Measurements from ENCODE around the gene ZBTB5.
"Not testable (repeated sequence)": the region's sequence is repeated elsewhere in the genome, so short reads cannot be mapped to it uniquely, and the experiment has no call there.

ZBTB5 gene, protein sequence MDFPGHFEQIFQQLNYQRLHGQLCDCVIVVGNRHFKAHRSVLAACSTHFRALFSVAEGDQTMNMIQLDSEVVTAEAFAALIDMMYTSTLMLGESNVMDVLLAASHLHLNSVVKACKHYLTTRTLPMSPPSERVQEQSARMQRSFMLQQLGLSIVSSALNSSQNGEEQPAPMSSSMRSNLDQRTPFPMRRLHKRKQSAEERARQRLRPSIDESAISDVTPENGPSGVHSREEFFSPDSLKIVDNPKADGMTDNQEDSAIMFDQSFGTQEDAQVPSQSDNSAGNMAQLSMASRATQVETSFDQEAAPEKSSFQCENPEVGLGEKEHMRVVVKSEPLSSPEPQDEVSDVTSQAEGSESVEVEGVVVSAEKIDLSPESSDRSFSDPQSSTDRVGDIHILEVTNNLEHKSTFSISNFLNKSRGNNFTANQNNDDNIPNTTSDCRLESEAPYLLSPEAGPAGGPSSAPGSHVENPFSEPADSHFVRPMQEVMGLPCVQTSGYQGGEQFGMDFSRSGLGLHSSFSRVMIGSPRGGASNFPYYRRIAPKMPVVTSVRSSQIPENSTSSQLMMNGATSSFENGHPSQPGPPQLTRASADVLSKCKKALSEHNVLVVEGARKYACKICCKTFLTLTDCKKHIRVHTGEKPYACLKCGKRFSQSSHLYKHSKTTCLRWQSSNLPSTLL

DNA sequence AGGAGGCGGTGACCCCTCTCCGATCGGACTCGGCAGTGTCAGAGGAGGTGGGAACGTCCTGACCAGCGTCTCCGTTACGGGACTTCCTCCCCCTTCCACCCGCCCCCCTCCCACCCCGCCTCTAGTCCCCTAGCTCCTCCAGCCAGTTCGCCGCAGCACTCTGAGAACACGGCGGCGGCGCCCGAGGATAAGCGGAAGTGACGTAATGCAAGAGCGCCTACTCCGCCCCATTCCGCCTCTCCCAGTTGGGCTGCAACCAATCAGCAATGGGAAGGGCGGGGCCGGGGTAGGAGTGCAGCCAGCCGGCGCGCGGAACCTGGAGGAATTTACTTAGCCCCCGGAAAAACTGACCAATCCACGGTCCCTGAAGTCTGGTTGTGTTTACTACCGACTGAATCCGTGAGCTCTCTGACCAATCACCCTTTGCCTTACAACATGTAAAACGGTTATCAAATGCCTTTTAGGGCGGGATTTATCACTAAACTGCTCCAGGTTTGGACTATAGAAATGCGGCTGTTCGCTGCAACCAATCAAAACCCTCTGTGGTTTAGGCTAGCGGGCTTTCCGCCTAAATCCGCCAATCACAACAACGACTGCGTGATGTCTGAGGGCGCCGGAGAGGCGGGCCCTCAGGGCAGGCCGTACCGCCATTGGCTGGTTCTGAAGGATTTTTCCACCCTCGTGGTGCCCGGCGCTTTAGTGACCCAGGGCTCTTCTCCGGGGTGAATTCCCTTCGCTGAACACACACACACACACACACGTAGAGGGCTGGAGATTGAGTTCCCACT, at the start of gene ZBTB5:
ZBTB5 (minus strand) TSS at position 202 of the 788 bp plus-strand sequence. CDS start 22,899 bp downstream, outside the sequence.
- DNase-seq (ENCODE audit: low read depth in 2 of 3, low spot score in 2 of 3), result peak; percentile 55 to 96 (median 93)

DNA sequence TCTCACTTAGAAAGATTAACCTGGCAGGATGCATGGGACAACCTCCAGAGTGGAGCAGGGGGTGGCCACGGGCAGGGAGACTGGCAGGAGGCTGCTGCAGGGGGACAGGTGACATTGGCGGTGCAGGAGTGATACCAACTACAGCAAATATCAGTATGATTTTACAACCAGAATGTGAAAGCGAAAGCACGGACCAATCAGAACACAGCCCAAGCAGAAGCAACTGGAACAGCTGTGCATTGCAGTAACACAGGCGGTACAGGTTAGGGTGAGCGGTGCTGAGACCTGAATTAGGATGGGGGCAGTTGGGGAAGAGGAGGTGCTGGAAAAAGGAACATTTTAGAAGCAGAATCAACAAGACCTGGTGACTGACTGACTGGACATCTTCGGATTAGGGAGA, 49.7 kb upstream of the ZBTB5 start:
- no peak for DNase-seq (ENCODE audit: low read depth in 2 of 3, low spot score in 2 of 3)

DNA sequence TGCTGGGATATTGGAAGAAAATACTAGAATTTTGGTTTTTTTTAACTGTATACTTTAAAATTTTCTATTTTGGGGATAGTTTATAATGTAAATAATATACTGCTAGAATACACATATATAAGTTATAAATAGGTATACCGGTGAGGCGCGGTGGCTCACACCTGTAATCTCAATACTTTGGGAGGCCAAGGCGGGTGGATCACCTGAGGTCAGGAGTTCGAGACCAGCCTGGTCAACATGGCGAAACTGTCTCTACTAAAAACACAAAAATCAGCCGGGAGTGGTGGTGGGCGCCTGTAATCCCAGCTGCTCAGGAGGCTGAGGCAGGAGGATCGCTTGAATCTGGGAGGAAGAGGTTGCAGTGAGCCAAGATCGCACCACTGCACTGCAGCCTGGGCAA, 49.2 kb upstream of the ZBTB5 start:
- DNase-seq (ENCODE audit: low read depth in 2 of 3, low spot score in 2 of 3), result not testable (repeated sequence)

DNA sequence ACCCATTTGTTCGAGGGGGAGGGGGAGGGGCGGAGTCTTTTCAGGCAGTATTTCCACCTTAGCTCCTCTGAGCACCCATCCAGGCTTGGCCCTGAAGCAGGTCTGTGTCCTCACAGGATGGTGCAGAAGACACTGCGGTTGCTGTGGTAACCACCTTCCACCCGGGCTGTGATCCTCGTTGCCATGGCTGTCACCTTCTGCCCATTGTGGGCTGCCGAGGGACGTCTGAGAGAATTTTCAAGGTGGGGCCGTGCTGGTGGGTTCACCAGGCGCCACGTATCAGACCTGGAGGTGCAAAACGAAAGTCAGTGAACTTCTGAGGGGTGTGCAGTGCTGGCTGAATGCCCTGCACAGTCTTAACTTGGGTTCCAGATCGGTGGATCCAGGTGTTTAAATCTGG, 47.2 kb upstream of the ZBTB5 start:
- no peak for DNase-seq (ENCODE audit: low read depth in 2 of 3, low spot score in 2 of 3)

DNA sequence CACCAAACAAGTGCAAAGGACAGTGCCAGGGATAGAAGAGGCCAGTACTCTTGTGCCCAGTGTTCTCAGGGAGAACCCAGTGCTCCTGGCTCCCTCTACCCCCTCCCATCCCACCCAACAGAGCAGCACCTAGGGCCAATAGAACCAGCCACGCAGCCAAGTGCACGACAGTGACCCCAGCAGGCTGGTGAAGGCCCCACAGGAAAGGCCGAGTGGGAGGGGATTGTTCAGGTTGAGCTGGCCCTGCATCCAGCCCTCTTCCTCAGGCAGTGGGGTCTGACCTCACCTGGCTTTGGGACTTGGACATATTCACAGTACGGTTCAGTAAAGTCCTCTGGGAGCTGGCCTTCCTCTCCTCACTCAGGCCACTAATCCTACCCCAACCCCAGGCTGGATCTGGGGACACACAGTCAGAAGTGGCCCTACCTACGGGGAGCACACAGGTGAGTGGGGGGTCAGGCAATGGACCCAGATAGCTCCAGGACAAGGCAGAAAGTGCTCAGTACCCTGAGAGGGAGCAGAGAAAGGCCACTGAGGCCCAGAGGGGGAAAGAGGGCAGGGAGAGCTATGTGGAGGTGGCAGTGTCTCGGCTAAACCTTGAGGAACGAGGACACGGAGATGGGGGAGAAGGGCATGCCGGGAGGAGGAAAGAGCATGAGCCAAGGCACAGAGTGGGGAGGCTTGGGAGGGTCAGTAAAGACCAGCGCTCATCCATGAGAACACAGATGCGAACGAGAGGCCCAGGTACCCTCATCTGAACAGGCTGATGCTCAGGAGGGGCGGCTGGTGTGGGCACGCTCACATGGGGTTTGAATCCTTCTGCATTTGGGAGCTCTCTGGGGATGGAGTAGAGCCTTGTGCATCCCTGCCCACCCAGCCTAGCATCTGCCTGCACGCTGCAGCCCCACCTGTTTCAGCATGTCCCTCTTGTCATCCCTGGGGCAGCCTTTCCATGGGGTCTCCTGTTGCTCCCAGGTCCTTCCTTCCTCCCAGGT, 46.1 kb upstream of the ZBTB5 start:
- no peak for DNase-seq (ENCODE audit: low read depth in 2 of 3, low spot score in 2 of 3)

DNA sequence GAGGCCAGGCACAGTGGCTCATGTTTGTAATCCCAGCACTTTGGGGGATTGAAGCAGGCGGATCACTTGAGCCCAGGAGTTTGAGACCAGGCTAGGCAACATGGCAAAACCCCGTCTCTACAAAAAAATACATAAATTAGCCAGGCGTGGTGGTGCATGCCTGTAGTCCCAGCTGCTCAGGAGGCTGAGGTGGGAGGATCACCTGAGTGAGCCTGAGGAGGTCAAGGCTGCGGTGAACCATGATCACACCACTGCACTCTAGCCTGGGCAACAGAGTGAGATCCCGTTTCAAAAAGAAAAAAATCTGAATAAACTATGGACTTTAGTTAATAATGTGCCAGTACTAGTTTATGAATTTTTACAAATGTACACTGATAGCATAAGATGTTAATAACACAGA, 44.8 kb upstream of the ZBTB5 start:
- not testable (repeated sequence) for DNase-seq (ENCODE audit: low read depth in 2 of 3, low spot score in 2 of 3)

DNA sequence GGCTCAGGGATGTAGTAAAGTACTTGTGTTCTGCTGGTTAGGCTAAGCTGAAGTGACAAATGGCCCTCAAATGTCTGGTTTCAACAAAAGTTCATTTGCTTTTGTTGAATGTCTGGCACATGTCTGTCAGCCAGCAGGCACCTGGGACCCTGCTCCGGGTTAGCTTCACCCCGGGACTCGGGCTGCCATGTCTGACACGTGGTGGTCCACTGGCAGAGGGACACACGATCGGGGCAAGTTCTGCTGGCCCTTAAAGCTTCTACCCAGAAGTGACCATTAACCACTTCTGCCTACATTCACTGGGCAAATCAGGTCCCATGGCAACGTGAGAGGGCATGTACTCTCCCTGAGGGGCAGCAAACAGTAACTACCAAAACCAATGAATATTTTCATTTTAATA, 44.3 kb upstream of the ZBTB5 start:
- DNase-seq (ENCODE audit: low read depth in 2 of 3, low spot score in 2 of 3), result no peak

DNA sequence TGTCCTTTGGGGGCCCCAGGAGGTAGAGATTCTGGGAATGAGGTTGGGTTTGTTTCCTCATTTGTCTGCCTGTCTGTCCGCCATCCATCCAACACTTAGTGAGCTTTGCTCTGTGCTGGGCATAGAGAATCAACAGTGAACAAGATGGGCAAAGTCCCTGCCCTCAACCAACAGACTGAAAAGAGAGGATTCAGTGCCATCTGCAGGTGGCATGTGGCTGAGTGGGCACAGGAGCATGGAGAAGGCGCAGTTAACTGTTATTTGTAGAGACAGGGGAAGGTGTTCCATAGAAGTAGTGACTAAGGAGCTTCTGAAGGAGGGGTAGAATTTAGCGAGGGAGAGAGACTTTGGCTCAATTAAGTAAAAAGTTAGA, 43.6 kb upstream of the ZBTB5 start:
- no peak for DNase-seq (ENCODE audit: low read depth in 2 of 3, low spot score in 2 of 3)

DNA sequence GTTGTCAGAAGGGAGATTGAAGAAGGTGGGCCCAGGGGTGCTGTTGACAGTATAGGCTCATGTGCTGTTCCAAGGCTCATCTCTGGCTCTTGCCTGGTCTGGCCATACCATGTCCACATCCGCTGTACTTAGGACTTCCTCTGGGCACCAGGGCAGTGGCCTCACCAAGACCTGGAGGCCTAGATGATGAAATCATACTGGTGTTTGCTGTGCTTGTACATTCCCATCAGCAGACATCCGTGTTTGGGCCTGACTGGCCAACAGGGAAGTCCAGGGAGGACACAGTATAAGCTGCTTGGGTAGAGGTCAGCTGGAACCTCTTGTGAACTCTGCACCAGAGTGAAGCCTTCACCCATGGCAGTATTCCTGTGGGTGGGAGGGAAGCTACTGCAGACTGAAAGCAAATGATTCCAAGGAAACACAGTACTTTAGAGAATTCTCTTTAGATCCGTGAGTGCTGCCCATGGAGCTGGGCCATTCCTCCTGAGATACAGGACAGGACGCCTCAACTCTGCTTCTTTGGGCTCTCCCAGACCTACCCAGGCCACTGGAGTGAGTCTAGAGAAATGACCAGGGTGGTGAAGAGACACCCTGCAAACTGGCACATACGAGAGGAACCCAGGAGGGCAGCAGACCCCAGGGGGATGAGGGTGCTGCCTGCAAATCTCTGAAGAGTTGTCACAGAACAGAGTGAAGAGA, 43.0 kb upstream of the ZBTB5 start:
- no peak for DNase-seq (ENCODE audit: low read depth in 2 of 3, low spot score in 2 of 3)

DNA sequence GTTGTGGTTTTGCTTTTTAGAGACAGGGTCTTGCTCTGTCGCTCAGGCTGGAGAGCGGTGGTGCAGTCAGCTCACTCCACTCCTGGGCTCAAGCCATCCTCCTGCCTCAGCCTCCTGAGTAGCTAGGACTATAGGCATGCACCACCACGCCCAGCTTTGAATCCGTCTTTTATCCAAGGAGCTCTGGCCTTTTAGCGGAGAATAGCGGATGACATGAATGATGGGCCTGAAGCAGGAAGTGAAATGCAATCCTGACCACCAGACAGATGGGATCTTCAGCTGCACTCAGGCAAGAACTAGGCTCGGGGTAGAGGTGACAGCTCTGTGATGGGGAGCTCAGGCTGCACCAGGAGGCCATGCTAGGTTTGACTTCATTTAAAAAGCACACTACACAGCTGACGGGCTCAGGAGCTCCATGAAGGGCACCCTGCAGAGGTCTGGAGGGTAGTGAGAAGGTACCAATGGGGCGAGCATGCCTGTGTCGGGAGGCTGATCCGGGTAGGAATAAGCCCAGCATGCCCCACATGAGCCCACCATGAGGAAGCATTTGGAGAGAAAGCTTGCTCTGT, 42.4 kb upstream of the ZBTB5 start:
- DNase-seq (ENCODE audit: low read depth in 2 of 3, low spot score in 2 of 3), result no peak

DNA sequence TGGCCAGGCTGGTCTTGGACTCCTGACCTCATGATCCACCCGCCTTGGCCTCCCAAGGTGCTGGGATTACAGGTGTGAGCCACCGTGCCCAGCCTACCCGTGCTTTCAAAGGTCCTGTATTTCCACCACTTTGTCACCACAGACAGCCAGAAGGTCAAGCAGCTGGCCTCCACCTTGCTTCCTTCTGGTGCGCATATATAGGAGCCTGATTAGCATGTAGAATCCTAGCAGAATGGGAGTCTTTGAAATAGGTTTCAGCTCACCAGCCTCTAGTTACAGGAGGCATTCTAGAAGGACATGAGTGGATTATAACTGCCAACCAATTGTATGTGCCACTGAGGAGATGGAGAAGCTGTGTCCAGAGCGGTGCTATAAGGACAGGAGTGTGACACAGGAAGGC, 39.4 kb upstream of the ZBTB5 start:
- DNase-seq (ENCODE audit: low read depth in 2 of 3, low spot score in 2 of 3), result no peak

DNA sequence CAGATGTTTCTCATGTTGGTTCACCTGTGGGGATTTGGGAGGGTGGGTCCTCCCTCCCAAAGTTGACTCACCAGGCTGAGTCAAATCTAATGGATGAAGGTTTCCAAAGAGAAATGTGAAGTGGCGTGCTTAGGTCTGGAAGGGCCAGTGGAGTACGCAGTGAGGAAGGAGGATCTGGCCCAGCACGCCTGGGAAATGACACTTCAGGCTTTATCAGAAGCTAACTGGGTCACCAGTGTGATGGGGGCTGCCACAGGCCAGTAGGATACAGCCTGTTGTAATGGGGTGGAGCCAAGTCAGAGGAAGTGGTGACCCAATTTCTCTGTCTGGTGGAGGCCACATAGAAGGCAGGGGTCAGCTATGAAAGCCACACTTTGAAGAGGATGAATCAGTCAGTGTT, 38.5 kb upstream of the ZBTB5 start:
- DNase-seq (ENCODE audit: low read depth in 2 of 3, low spot score in 2 of 3), result no peak

DNA sequence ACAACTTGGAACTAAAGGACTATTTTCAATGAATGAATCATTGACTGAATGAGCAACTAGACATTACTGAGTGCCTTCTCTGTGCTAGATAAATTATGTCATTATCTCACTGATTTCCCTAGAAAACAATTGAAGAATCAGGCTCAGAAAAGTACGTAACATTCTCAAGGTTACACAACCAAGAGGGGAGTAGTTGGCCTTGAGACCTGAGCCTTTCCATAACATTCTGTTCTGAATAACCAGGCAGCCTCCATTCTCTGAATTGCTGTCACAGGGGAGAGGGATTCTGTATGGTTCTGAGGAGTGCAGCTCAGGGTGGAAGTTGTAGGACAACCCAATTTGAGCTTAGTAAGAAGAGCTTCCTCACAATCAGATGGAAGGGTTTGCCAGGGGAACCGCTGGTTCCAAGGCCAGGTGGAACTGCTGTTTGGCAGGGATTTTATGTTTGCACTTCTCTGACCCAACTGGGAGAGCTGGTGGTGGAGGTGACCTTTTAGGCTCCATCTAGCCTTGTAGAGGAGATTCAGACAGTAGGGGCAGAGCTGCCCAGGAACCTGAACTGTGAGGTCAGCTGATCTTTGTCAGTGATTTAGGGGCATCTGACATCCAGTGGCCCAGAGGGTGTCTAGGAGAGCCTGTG, 36.8 kb upstream of the ZBTB5 start:
- no peak for DNase-seq (ENCODE audit: low read depth in 2 of 3, low spot score in 2 of 3)

DNA sequence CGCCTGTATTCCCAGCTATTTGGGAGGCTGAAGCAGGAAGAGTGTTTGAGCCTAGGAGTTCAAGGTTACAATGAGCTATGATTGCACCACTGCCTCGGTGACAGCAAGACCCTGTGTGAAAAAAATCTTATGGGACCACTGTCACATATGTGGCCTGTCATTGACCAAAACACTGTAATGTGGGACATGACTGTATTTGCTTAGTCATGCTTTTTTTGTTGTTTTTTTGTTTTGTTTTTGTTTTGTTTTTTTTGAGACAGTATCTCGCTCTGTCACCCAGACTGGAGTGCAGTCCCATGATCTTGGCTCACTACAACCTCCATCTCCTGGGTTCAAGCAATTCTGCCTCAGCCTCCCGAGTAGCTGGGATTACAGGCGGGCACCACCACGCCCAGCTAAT, 34.0 kb upstream of the ZBTB5 start:
- DNase-seq (ENCODE audit: low read depth in 2 of 3, low spot score in 2 of 3), result no peak

DNA sequence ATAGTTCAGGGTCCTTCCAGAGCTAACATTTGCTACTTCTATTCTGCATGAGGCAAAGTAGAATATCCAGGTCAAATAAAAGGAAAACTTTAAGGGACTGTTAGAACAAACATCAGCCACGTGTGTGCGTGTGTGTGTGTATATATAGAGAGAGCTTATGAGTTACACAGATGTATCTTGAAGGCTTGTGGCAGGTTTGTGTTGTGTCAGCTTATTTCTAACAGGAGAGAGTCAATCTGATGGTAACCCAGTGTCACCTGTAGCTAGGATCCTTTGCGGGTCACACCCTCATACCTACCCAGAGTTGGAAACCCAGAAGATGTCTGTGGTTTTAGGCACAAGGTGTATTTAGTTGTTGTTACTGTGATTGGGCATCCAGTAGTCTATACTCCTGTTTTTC, 33.2 kb upstream of the ZBTB5 start:
- DNase-seq (ENCODE audit: low read depth in 2 of 3, low spot score in 2 of 3), result no peak

DNA sequence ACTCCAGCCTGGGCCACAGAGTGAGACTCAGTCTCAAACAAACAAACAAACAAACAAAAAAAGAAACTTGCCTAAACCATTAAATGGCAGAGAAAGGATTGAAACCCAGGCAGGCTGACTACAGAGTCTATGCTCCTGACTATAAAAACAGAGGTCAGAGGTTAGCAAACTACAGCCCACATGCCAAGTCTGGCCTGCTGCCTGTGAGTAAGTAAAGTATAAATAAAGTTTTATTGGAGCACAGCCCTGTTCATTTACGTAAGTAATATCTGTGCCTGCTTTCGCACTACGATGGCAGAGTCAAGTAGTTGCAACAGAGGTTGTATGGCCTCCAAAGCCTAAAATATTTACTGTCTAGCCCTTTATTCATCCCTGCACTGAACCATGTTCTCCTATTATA, 32.1 kb upstream of the ZBTB5 start:
- DNase-seq (ENCODE audit: low read depth in 2 of 3, low spot score in 2 of 3), result no peak

DNA sequence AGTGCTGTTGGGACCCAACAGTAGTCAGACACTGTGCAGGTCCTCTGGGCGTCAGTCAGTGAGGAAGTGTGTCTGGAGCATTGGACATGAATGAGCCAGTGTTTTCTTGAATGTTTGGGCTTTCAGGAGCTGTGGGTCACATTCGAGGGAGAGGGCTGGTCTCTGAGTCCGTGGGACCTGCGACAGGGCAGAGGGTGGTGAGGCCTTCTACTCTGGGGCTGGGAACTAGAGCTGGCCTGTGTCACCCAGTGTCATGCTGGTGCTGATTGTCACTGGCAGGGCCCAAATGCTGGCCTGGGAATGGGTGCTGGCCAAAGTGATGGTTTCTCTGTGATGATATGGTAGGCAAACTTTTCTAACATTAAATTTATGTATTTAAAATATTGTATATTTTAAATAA, 30.8 kb upstream of the ZBTB5 start:
- no peak for DNase-seq (ENCODE audit: low read depth in 2 of 3, low spot score in 2 of 3)

DNA sequence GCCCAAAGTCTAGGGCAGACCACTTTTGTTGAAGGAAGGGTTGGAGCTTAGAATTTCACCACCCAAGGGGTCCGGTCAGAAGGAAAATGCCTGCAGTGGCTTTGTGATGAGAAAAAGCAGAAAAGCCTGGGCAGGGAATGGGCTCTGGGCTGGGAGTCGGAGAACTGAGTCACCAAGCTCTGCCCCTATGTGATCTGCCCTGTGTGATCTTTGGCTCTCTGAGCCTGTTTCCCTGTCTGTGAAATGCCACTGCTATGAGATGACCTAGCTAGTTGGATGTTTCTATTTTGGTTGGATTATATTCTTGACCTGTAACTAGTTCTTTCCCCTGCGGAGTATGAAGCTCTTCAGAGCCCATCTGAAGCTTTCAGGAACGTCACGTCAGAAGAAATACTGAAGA, 30.3 kb upstream of the ZBTB5 start:
- DNase-seq (ENCODE audit: low read depth in 2 of 3, low spot score in 2 of 3), result no peak

DNA sequence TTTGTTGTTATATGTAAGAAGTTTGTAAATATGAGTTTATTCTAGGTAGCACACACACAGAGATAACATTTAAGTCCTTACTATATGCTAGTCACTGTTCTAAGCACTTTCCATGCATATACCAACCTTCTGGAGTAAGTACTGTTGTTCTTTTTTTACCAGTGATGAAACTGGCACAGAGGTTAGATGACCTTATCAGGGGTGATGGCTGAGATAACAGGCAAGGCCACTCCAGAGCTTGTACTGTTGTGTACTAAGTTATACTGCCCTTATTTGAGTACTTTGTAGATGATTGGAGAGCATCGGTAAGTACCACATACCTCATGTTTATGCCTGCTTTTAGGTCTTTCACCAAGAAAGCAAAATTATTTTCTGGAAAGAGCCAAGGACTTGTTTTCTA, 26.7 kb upstream of the ZBTB5 start:
- no peak for DNase-seq (ENCODE audit: low read depth in 2 of 3, low spot score in 2 of 3)

All from activated CD8-positive, alpha-beta memory T cell treated with anti-CD3 and anti-CD28 coated beads for 48 hours (primary cell).